C4-2B (cell line): ENCODE data around the gene HSPA6.
"Not testable (repeated sequence)": the region's sequence is repeated elsewhere in the genome, so short reads cannot be mapped to it uniquely, and the experiment has no call there.

Source experiments
- CTCF ChIP-seq: fragments of 450-650 bp; conservative IDR thresholded peaks from 2 replicates; pipeline ENCODE4 v1.5.1; 2017; ENCODE audit warnings: mild to moderate bottlenecking
- ZFX ChIP-seq: fragments of 450-650 bp; IDR thresholded peaks from 2 replicates; pipeline ENCODE4 v1.6.1; 2017

GRCh38 chr1:161548749-161549406, 24.5 kb downstream of the HSPA6 start:
- not testable (repeated sequence) for TF ChIP-seq CTCF, ZFX
